HG03442 (cell line): ENCODE data around the gene NHEJ1.

Experiments used
- ATAC-seq: cut with Tn5 transposase; IDR thresholded peaks from one replicate; pipeline ENCODE4 v1.9.1; 2021; ENCODE audit warnings: mild to moderate bottlenecking, moderate library complexity; ENCODE audit not compliant: unreplicated experiment

The NHEJ1 gene

DNA sequence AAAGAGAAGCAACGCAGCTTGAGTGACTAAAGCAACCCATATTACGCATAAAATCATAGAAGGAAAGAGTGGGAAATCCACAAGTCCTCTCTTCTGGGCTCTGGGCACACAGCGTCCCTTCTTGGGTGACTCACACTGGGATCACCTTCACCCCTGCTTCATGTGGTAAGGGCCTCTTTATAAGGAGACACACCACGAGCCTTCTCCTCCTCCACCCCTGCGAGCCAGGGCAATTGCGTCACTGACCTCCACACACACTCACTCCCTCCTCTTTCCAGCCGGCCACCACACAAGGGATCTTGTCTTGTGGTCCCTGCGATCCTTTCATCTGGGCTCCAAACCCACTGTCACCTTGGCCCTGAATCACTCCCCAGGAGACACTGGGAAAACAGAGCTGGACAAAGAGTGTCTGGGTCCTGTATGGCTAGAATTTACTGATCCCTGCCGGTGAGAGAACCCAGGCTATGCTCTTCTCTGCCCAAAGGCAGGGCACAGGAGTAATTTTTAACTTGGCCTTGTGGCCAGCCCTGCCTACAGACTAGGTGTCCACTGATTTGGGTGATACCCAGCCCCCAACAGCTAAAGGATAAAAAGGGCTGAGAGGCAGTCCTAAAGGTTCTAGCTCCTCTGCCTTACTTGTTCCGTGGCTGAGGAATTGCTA is 35.3 kb downstream of the NHEJ1 start:
- ATAC-seq = no peak

DNA sequence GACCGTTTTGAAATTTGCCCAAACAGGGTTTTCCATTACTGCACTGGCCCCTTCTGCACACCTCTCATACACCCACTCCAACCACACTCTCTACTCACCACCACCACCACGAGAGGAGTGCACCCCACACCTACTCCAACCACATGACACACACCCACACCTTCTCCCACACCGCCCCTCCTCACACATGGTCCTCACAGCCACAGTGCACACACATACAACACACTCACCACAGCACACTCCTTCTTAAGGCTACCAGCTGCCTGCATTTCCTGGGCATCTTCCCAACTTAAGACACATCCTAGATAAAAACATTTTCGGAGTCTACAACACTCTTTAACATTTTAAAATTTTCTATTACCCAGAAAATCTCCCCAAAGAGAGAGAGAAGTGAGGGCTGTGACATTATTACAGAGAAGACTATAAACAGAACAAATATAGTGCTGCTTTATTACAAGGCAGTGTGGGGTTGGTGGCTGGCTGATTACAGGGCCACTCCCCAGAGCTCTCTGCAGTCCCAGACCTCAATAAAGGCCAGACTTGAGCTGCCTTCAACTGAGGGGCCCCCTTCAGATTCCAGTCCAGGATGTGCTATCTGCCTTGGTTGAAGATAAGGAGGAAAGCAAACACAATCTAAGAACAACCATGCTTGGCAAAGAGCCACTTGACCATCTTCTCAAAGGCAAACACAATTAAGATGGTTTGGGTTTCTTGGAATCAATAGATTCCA is 36.1 kb downstream of the NHEJ1 start:
- no peak for ATAC-seq

DNA sequence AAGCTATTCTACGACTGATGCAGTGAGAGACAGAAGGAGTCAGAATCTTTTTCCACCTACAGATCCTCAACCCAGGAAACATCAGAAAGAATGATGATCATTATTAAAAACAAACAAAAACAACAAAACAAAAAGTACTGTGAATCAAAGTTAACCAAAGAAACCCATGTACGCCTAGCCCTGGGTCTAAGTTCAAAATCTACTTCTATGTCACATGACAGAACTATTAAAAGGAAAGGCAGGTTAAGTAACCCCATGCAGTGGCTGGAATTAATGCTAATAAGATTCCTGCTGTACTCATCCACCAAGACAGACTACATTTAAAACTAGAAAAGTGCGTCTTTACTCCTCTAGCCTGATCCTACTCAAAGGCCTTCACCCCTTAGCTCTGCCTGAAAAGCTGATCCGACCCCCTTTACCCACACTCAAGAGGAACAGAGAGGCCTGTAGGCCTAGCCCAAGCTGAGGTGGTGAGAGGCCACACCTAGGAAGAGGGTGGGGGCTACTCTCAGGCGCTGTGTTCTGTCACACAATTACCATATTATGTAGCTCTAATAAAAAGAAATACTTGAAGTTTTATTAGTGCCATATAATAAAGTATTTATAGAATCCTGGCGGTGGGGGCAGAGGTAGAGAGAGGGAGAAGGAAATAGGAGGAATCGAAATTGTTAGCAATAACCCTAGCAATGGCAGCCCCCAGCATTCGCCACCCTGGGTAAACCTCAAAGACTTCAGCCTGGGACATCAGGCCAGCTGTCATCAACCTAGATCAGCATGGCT is 37.1 kb downstream of the NHEJ1 start:
- ATAC-seq = no peak

DNA sequence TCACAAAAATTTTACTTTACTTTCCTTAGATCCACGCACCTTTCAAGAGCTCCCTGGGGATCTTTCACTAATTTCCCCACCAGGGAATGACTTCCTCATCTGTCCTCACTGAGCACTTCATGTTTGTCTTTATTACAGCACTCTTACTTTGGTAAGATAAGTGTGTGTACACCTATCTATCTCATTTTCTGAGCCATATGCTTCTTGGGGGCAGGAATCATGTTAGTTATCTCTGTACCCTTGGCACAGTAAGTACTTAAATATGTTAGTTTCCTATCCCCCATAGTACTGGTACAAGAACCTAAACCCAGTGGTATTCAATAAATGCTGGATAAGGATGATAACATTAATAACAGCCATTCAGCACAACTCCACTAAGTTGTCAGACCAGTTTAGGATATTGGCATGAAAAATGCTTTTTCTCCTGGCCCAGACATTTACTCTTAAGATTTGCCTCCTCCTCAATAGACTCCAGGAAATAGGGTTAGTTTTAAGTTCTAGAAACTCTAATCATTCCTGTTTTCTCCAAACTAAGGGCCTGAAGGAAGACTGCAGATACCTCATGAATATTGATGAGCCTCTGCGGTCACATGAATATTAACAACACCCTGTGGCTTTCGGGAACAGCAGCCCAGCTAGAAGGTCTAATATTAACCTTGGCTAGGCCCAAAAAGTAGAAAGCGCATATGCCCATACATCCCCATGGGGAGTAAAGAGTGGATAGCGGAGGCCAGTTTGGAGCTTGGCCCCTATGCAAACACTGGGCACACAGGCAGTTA is 38.2 kb downstream of the NHEJ1 start:
- ATAC-seq = no peak

DNA sequence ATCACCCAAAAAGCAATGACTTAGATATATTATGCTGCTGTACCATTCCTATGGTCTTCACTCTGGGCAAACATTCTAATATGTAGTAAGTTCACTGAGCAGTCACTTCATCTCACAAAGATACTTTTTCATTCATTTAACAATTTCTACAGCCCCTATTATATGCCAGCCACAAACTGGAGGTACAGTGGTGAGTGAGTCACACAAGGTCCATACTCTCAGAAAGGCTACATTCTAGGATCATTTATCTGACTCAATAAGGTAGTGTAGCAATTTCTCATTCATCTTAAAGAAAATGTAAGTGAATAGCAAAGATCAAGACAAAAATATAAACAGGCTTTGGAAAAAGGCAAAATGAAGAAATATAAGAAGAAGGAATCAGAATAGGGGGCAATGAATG is 40.5 kb downstream of the NHEJ1 start:
- no peak for ATAC-seq

DNA sequence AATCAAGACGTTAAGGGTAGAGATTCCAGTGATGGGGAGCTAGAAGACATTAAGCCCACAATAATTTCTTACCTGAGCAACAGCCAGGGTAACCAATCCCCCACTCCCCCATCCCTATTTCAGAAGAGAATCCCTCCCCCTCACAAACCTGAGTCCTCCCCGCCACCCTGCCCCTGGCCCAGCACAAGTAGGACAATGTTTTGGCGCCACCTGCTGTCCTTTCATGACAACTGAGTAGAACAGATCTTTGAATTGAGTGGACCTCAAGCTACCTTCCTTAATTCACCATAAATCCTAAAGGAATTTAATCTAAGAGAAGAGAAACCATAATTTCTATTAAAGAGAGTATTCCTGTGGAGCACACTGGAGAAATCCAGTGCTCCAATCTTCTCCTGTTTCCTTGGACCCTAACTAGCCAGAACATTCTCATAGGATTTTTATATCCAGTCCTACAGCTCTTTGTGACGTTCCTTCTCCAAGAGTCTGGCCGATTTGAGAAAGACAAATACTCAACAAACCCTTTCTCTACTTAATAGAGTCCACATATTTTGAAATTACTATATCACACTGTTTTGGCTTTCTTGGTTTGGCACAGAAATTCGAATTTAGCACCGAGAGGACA is 41.1 kb downstream of the NHEJ1 start:
- no peak for ATAC-seq

DNA sequence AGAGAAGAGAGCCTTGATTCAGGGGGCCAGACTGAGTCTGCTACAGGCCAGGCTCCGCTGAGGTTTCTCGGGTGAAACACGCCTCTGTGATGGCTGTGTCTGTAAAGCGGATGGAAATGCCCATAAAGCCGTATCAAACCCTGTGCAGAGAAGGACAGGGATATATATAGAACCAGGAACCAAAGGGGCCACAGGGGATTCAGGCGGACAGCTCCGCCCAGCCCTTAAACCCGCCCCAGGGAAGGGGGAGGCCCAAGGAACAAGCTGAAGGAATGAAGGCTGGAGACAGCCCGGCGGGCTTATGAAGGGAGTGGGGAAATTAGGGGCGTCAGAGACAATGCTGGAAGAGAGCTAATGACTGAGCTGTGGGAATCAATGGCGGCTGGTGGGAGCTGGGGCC is 42.1 kb downstream of the NHEJ1 start:
- no peak for ATAC-seq

DNA sequence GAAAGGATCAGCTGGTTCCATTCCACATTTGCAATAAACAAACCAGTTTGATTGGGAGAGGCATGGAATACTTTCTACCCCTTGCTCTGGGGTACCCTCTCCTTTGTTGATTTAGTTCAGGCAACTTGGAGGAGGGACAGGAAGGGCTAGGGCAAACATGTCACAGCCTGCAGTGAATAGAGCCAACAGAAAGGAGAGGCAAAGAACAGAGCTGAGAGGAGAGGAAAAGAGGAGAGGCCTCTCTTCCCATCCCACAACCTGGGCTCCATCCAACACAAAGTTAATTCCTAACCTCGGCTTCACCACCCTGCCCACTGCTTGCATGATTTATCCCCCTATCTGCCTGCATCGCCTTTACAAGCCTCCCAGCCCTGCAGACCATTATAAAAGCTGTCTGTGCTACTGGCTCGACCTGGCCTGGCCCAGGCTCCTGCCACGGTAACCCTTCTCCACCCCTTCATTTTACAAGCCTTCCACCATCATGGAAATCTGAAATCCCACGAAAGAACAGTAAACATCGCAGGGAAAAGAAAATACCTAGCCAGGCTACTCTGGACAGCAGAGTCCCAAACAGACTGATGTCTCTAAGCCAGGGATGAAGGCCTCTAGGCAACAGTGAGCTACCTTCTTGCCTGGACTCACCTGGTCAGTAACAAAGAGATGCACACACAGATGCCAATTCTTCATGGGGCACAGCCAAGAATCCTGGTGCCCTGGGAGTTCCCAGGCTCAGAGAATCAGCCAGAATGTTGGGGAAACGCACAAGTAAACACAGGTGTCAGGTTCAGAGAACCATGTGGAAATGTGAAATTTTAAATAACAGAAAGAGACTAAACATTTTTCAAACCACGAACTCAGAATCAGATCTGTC is 43.6 kb downstream of the NHEJ1 start:
- no peak for ATAC-seq

DNA sequence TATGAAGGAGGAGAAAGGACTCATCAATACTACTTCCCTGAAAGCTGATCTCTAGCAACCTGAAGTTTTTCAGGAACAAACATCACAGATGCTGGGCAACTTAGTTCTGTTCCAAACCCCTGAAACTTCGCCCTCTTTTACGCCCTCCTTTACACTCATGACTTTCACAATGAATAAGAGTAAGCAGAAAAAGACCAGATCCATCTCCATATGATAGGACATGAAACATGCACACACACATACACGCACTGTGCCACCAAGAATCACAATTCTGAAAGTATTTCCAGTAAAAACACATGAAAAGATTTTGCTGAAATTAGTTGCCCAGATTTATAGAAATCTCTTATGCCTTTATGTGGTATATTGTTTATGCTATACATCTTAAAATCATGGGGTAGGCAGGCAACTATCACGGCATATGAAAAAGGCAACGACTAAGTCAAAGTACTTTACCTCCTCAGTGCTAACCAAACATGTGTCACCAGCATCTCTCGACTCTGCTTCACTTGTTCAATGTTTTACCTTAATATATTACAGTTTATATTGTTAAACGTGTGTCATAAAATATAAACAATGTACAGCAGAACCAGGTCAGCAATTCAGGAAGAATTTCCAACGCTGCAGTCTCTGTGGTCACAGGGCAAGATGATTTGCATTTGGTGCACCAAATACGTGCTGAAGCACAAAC is 47.8 kb downstream of the NHEJ1 start:
- no peak for ATAC-seq

DNA sequence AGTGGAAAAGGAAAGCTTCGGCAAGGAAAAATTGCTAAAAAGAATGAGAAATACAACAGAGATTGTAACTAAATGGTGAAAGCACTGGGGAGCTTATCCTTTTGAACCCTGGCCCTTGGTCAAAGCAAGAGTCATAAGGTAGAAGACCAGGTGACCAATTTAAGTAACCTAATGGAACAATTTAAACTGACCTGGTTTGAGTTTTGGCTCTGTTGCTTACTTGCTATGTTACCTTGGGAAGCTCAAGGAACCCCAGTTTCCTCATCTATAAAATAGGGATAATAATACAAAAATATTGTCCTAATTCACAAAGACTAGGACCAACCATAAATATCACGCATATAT is 48.6 kb downstream of the NHEJ1 start:
- ATAC-seq = no peak

DNA sequence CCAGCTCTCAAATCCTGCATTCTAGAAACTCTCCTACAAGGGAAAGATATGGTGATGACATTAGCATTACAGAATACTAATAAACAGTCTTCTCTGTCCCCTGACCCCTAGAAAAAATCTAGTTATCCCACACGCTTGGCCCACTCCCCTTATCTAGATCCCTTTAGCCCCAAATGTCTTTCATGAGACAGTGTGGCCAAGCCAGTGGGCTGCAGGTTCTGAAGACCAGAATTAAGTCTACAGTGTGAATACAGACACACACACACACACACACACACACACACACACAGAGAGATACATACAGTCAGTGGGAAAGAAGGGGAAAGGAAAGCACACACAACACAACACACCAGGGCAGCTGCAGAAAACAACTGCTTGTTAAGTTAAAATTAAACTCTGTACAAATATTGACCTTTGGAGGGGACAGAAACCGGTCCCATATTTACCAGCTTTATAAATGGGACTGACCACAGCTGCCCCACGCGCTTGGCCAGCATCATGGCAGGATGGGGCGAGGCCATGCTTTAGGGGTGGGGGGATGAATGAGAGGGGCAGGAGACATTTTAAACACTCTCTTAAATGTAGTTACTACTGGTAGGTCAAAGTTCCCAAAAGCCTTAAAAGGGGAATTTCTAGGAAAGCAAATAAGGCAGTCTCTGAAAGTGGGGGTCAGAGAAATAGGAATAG is 49.1 kb downstream of the NHEJ1 start:
- ATAC-seq = no peak

DNA sequence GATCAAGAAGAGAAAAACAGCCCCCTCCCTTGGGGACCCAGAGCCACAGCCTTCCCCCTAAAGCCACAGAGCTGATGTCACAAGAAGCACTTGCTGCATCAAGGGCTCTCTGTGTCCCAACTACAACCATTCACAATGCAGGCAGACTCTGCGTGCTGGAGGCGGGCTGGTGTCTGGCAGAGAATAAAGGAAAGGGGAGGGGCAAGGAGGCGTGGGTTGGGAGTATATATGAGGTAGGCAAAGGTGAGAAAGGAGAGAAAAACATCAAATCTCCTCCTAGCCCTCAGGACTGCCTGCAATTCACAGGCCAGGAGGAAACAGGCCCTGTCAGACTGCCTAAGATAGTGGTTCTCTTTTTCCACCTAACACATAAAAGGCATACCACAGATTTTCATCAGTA is 51.1 kb downstream of the NHEJ1 start:
- no peak for ATAC-seq

DNA sequence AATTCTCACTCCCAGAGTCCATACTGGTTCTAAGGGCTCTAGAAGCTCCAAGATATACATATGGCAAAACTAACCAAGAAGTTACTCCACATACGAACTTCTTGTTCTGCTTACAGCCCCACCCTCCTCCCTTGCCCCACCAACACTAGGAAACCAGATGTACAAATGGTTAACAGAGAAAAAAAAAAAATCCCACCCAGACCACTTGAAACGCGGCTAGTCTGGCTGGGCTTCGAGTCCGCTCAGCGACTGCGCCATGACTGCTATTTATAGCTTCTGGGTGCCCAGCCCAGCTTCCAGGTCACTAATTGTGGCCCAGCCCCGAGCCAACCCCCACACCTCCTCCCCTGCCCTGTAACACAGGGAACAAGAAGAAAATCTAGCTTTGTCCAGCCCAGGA is 52.9 kb downstream of the NHEJ1 start:
- no peak for ATAC-seq

DNA sequence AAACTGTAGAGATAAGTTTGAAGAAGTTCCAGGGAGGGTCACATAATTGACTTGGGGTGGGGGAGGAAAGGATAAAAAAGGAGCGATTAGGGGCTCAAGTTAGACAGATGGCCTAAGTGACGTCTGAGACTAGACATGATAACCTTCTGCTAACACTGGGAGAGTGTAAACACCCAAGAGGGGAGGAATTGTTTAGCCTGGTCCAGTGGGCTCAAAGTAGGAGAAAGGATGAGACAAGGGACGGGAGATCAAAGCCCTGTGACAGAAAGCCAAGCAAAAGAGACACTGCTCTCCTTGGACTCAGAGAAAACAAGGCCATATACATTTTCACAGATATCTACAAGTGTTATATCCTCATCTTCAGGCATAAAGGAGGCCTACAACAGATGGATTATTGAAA is 54.4 kb downstream of the NHEJ1 start:
- no peak for ATAC-seq

DNA sequence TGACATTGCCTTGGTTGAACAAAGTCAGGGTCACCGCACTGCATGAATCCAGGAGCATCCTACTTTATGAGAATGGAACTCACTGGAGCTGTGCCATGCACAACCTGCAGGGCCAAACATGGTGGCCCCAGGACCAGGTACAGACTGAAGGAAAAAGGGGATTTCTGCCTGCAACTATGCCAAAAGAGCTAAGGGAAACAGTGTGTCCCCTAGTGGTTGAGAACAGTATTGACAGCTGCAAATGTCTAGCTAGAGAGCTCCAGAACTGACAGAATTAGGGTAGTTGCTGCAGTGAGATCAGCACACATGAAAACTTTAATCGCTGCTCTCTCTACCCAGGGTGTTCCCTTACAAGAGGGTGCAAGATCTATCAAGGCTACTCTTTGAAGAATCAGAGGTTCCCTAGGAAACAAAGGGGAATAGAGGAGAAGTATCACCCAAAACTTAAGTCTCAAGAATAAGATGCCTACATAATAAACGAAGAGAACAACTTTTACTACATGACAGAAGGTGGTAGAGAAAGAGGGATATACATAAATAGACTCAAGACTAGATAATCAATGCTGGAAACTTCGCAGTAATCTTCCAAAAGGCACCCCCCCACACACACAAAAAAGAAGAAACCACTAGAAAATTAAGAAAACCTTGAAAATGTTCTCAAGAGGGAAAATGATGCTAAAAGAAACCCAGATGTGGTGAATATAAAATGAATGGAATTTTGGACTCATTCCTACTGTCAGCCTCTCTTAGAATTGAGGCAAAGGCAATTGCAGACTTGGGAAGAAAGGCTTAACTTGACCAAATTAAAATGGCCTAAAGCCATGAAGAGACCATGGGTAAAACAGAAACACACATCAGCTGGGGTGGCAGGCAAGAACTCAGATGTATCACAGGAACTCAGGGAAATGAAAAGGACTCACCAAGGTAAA is 56.2 kb downstream of the NHEJ1 start:
- no peak for ATAC-seq

DNA sequence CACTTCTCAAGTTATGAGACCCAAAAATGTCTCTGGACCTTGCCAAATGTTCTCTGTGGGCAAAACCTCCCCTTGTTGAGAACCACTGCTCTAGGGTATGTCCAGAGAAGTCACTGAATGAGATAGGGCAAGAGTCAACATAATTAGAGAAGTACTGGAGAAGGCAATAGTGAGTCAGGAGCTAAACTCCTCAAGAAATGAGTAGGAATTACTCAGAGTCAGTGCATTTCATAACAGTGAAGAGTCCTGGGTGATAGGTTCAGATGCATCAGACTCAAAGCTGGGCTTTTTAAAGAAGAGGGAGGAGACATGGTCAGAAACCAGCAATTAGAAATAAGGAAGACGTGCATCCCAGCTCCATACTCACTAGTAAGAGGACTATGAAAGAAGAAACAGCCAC is 61.3 kb downstream of the NHEJ1 start:
- ATAC-seq = no peak

DNA sequence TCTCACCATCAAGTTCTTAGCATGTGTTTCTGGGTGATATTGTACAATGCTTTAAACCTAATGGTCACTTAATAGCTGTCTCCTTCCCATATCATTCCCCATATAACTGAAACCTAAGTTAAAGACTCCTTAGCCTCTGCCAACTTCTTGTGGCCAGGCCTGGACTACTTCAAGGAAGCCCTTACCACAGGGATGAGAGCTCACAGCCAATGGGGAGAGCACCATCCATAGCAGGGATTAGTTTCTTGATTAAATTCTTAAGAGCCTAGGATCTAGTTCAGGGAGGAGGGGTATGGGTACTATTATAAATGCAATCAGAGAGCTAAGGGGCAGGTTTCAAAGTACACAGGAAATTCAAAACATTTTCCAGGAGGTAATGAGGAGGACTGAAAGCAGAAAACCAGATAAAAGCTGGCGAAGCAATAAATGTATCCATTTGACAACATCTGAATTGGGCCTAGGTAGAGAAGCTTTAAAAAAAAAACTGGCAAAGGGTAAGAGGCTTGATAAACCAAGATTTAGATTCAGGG is 65.1 kb downstream of the NHEJ1 start:
- ATAC-seq = no peak

DNA sequence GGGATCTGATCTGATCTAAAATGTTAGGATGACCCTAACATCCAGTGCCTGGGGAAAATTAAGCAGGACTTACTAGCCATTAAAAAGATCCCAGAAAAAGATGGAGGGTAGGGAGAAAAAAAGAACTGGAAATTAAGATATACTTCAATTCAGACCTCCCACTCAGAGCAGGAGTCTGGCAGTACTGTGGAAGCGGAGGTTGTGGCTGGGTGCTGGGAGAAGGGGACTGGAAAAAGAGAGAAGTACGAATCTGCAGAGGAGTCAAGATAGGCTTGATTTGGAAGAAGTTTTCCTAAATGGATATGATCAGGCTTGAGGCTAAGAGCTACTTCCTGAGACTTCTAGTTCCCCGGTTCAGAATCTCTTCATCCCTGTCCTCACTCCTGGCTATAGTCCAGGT is 66.4 kb downstream of the NHEJ1 start:
- ATAC-seq = no peak
